ENCODE results near the gene SH3RF1. TPM values are rescaled to one million over a fixed set of nuclear protein-coding genes. Genes with fewer than 3 reads are reported as not detected.

SH3RF1 gene
- total RNA-seq, 1 experiment from 2014 or later, result 59.5 TPM

- TF ChIP-seq EZH2phosphoT487 (IDR thresholded peaks at IDR 0.05; ENCODE audit: borderline replicate concordance), result no peak
- no peak for TF ChIP-seq POLR2AphosphoS5 (IDR thresholded peaks at IDR 0.05; ENCODE audit: low read depth, low read length)
- no peak for TF ChIP-seq ELF1 (IDR thresholded peaks at IDR 0.05; ENCODE audit: borderline replicate concordance, low read depth)
- no peak for TF ChIP-seq ZBTB33 (IDR thresholded peaks at IDR 0.05; ENCODE audit: extremely low read depth, insufficient replicate concordance, low read length)
- no peak for TF ChIP-seq ZNF274 (IDR thresholded peaks at IDR 0.05; ENCODE audit: low read depth, low read length)
- TF ChIP-seq ZFX (IDR thresholded peaks at IDR 0.05), result no peak
- no peak for TF ChIP-seq TCF7L2 (IDR thresholded peaks at IDR 0.05; ENCODE audit: borderline replicate concordance, extremely low read depth, insufficient read depth, insufficient read length)
Observed at GRCh38 chr4:169283114-169283509, 12.4 kb upstream of the SH3RF1 start (continued).

- no peak overlapping the region for H3K27ac ChIP-seq (ENCODE audit: low read depth, low read length)
- no peak overlapping the region for H3K9ac ChIP-seq (ENCODE audit: low read length)
- H3K4me2 ChIP-seq (ENCODE audit: low read length), result no peak overlapping the region
- POLR2A ChIA-PET, result no interaction called here
- H3K36me3 ChIP-seq (ENCODE audit: control insufficient read depth in 1 of 2, insufficient read depth in 2 of 2, low read length in 2 of 2), result no peaks in the 10 kb centered on the region
- CTCF ChIA-PET, result no interaction called here
- DNase-seq (ENCODE audit: low read depth, low spot score), result no peak
- no peaks in the 10 kb centered on the region for H3K9me2 ChIP-seq (ENCODE audit: insufficient read depth)
- BruUV-seq (replicated peaks), result no TSS peak
- H2AFZ ChIP-seq (ENCODE audit: low read depth, low read length, poor library complexity, severe bottlenecking), result no peak overlapping the region
- no peak for ATAC-seq
- RAD21 ChIA-PET (ENCODE audit: low non-redundant PET in 1 of 2, low total read pairs in 2 of 2, uncharacterized antibody in 2 of 2, unreplicated experiment in 2 of 2), result no interaction called here
- no peak overlapping the region for H3K4me3 ChIP-seq (replicated peaks in 1 of 2; ENCODE audit: low read depth in 1 of 2, low read length in 2 of 2)
- H4K20me1 ChIP-seq (ENCODE audit: insufficient read depth), result no peaks in the 10 kb centered on the region
- H3K27me3 ChIP-seq (ENCODE audit: insufficient read depth, low read length), result no peaks in the 10 kb centered on the region
- no peaks in the 10 kb centered on the region for H3K9me3 ChIP-seq (ENCODE audit: control insufficient read depth in 1 of 2, insufficient read depth in 1 of 2, low read depth in 1 of 2, low read length in 2 of 2)
- H3K4me1 ChIP-seq (ENCODE audit: control insufficient read depth in 1 of 2, insufficient read depth in 2 of 2, low read length in 2 of 2), result no peaks in the 10 kb centered on the region; a peak in 1 of 4 replicates
- intact Hi-C loops (cut with micrococcal nuclease), result no loop called here
- no peaks in the 10 kb centered on the region for H3K79me2 ChIP-seq (ENCODE audit: insufficient read depth, low read length)
- TF ChIP-seq TCF7L2 (IDR thresholded peaks at IDR 0.05; ENCODE audit: borderline replicate concordance, extremely low read depth, insufficient read depth, insufficient read length) (no peak), FOSL1 (IDR thresholded peaks at IDR 0.05; ENCODE audit: low read depth) (no peak), ZBTB33 (IDR thresholded peaks at IDR 0.05; ENCODE audit: extremely low read depth, insufficient replicate concordance, low read length) (no peak), EGR1 (IDR thresholded peaks at IDR 0.05; ENCODE audit: low read depth) (no peak), SRF (IDR thresholded peaks at IDR 0.05; ENCODE audit: low read depth) (no peak), ELF1 (IDR thresholded peaks at IDR 0.05; ENCODE audit: borderline replicate concordance, low read depth) (no peak), ZNF274 (IDR thresholded peaks at IDR 0.05; ENCODE audit: low read depth, low read length) (no peak), CBX3 (IDR thresholded peaks at IDR 0.05; ENCODE audit: low read depth) (no peak), CEBPB (IDR thresholded peaks at IDR 0.05; ENCODE audit: low read depth) (no peak), EZH2 (IDR thresholded peaks at IDR 0.05) (no peak), JUND (IDR thresholded peaks at IDR 0.05) (no peak), ZFX (IDR thresholded peaks at IDR 0.05) (no peak), MAX (IDR thresholded peaks at IDR 0.05) (no peak), REST (IDR thresholded peaks at IDR 0.05; ENCODE audit: low read depth) (no peak), EZH2phosphoT487 (IDR thresholded peaks at IDR 0.05; ENCODE audit: borderline replicate concordance) (no peak)
Observed at GRCh38 chr4:169282429-169283113, 11.8 kb upstream of the SH3RF1 start.
